ENCODE results near the gene SNRPD3. TPM values are rescaled to one million over a fixed set of nuclear protein-coding genes. Genes with fewer than 3 reads are reported as not detected.

Gene SNRPD3
- total and polyA plus RNA-seq, 9 of the 15 experiments (the other 6 are each of a cell fraction or from before 2014, with no cell fraction given): 131 to 366 (median 274) TPM

GRCh38 chr22:24555165-24556039 lies at the start of gene SNRPD3 (continued):
- TF ChIP-seq CLOCK (CRISPR knock-in tag; IDR thresholded peaks at IDR 0.05; ENCODE audit: borderline replicate concordance) (no peak), SIRT6 (IDR thresholded peaks at IDR 0.05; ENCODE audit: low read depth, low read length) (no peak), RREB1 (CRISPR knock-in tag; IDR thresholded peaks at IDR 0.05) (no peak), MIER1 (IDR thresholded peaks at IDR 0.05; ENCODE audit: low read depth) (no peak), RCOR1 (IDR thresholded peaks at IDR 0.05; ENCODE audit: borderline replicate concordance in 1 of 2, low read depth in 2 of 2, low read length in 2 of 2) (no peak), NR0B1 (IDR thresholded peaks at IDR 0.05; ENCODE audit: partially characterized antibody) (no peak), DLX4 (CRISPR knock-in tag; IDR thresholded peaks at IDR 0.05) (no peak), CREB3L1 (IDR thresholded peaks at IDR 0.05; ENCODE audit: borderline replicate concordance, low read depth) (peak; percentile 38; the same call in 1 of the 2 replicates), SRSF7 (optimal IDR thresholded peaks at IDR 0.05; ENCODE audit: low read depth, low read length) (no peak), ZNF76 (CRISPR knock-in tag; IDR thresholded peaks at IDR 0.05; ENCODE audit: borderline replicate concordance) (no peak; the same call in 1 of the 2 replicates), SOX6 (IDR thresholded peaks at IDR 0.05) (peak; percentile 53; the same call in 1 of the 2 replicates), HDAC3 (IDR thresholded peaks at IDR 0.05; ENCODE audit: borderline replicate concordance, partially characterized antibody) (peak; percentile 72), FOXA1 (IDR thresholded peaks at IDR 0.05; ENCODE audit: borderline replicate concordance) (no peak)
